ENCODE measurements around the gene CDC42. TPM values are rescaled to one million over a fixed set of nuclear protein-coding genes. Genes with fewer than 3 reads are reported as not detected.
"Not testable (repeated sequence)": the region's sequence is repeated elsewhere in the genome, so short reads cannot be mapped to it uniquely, and the experiment has no call there.

The CDC42 gene
- 339 and 441 TPM in 2 replicates for total RNA-seq

- DNase-seq (ENCODE audit: low read depth), result peak; percentile 45
- TF ChIP-seq, protein P1, sequence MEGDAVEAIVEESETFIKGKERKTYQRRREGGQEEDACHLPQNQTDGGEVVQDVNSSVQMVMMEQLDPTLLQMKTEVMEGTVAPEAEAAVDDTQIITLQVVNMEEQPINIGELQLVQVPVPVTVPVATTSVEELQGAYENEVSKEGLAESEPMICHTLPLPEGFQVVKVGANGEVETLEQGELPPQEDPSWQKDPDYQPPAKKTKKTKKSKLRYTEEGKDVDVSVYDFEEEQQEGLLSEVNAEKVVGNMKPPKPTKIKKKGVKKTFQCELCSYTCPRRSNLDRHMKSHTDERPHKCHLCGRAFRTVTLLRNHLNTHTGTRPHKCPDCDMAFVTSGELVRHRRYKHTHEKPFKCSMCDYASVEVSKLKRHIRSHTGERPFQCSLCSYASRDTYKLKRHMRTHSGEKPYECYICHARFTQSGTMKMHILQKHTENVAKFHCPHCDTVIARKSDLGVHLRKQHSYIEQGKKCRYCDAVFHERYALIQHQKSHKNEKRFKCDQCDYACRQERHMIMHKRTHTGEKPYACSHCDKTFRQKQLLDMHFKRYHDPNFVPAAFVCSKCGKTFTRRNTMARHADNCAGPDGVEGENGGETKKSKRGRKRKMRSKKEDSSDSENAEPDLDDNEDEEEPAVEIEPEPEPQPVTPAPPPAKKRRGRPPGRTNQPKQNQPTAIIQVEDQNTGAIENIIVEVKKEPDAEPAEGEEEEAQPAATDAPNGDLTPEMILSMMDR (conservative IDR thresholded peaks at IDR 0.05; ENCODE audit: low read depth, low read length), result no peak
These were observed at the start of gene CDC42 for GRCh38 chr1:22052115-22053016. TSS of gene CDC42 (plus strand) at chr1:22052709. CDS start at chr1:22078479, 25,770 bp downstream.

DNA sequence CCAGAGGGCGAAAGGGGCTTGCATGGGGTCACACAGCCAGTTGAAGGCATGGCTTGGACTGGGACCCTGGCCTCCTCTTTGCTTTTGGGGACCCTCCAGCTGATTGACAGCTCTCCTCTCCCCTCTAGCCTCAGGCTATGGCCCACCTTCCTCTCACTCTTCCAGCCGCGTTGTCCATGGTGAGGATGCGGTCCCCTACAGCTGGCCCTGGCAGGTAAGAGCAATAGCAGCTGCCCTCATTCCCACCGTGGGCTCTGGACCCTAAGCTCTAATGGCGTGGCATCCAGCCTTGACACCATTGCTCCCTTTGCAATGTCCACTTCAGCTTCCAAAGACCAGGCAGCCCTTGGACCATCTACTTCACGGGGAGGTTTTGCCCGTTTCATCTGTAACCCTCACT is 49.6 kb upstream of the CDC42 start:
- DNase-seq (ENCODE audit: low read depth); H3K4me3 ChIP-seq (ENCODE audit: low read depth, low read length): not testable (repeated sequence)

More at GRCh38 chr1:22052115-22053016, at the start of gene CDC42:
- H3K4me3 ChIP-seq (ENCODE audit: low read depth, low read length), result peak within 1 kb of the TSS; percentile 85

DNA sequence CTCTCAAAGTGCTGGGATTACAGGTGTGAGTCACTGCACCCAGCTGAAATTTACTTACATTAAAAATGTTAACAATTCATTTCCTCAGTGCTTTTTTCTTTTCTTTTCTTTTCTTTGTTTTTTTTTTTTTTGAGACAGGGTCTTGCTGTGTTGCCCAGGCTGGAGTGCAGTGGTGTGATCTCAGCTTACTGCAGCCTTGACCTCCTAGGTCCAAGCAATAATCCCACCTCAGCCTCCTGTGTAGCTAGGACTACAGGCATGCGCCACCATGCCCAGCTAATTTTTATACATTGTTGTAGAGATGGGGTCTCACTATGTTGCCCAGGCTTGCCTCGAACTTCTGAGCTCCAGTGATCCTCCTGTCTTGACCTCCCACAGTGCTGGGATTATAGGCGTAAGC is 48.5 kb upstream of the CDC42 start:
- H3K4me3 ChIP-seq (ENCODE audit: low read depth, low read length); DNase-seq (ENCODE audit: low read depth): not testable (repeated sequence)

GRCh38 chr1:22005261-22006149 is 47.0 kb upstream of the CDC42 start:
- DNase-seq (ENCODE audit: low read depth); H3K4me3 ChIP-seq (ENCODE audit: low read depth, low read length): not testable (repeated sequence)
- TF ChIP-seq, protein P1 (conservative IDR thresholded peaks at IDR 0.05; ENCODE audit: low read depth, low read length), result peak; percentile 48

DNA sequence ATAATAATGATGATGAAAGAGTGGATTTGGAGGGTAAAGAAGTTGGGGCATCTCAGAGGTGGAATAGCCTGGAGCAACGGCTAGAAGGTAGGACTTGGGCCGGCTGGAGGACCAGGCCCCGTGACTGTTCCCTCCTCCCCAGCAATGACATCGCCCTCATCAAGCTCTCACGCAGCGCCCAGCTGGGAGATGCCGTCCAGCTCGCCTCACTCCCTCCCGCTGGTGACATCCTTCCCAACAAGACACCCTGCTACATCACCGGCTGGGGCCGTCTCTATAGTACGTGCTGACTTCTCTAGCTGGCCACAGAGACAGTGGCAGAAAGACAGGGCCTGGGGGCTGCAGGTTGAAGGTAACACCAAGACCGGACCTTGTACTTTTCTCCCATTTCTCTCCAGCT is 45.8 kb upstream of the CDC42 start:
- DNase-seq (ENCODE audit: low read depth); H3K4me3 ChIP-seq (ENCODE audit: low read depth, low read length): not testable (repeated sequence)

- not testable (repeated sequence) for H3K4me3 ChIP-seq (ENCODE audit: low read depth, low read length); DNase-seq (ENCODE audit: low read depth)
These were observed 45.2 kb upstream of the CDC42 start for GRCh38 chr1:22007262-22007661.

DNA sequence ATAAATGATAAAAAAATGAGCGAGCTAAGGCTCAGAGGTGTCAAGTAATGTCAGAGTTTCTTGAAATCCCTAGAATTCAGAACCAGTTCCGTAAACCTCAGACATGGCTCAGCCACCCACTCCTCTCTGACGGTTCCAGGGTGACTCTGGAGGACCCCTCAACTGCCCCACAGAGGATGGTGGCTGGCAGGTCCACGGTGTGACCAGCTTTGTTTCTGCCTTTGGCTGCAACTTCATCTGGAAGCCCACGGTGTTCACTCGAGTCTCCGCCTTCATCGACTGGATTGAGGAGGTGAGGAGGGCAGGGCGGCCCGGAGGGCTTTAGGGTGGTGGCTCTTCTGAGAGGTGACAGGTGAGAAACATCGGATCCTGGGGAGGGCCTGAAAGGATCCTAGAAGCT is 42.9 kb upstream of the CDC42 start:
- H3K4me3 ChIP-seq (ENCODE audit: low read depth, low read length); DNase-seq (ENCODE audit: low read depth): not testable (repeated sequence)

DNA sequence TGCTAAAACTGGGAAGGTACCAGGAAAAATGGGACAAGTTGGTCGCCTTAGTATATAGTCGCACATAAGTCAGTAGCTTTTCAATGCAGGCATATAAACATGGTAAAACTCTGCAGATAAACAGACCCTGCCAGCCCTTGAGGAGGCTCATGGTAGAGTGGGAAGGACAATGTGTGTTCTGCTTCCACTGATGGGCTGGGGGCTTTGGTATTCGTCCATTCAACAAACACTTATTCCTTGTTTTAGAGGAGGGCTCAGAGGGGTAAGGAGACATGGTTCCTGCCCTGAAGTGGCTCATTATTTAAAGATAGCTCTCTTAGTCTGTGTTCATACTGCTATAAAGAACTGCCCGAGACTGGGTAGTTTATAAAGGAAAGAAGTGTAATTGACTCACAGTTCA is 39.8 kb upstream of the CDC42 start:
- DNase-seq (ENCODE audit: low read depth); H3K4me3 ChIP-seq (ENCODE audit: low read depth, low read length): not testable (repeated sequence)

DNA sequence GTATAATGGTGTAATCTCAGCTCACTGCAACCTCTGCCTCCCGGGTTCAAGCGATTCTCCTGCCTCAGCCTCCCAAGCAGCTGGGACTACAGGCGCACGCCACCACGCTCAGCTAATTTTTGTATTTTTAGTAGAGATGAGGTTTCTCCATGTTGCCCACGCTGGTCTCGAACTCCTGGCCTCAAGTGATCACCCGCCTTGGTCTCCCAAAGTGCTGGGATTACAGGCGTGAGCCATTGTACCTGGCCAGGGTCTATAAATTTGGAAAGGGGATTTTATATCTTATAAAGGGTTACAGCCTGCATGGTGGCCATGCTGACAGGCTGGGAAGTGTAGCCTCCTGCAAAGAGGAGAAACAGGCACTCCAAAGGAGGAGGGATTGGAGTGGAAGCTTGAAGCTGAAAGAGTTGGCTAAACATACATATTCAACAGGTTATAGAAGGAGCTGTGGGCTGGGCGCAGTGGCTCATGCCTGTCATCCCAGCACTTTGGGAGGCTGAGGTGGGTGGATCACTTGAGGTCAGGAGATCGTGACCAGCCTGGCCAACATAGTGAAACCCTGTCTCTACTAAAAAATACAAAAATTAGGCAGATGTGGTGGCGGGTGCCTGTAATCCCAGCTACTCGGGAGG is 37.8 kb upstream of the CDC42 start:
- DNase-seq (ENCODE audit: low read depth); H3K4me3 ChIP-seq (ENCODE audit: low read depth, low read length): not testable (repeated sequence)

GRCh38 chr1:22018583-22019559 is 33.6 kb upstream of the CDC42 start:
- DNase-seq (ENCODE audit: low read depth), result peak; percentile 58
- TF ChIP-seq, protein P1 (conservative IDR thresholded peaks at IDR 0.05; ENCODE audit: low read depth, low read length), result peak; percentile 39
- H3K4me3 ChIP-seq (ENCODE audit: low read depth, low read length), result no peak overlapping the region

Data from epithelial cell of proximal tubule (primary cell).